SU-DHL-6 (cell line): ENCODE measurements around the gene KRTAP5-3.

Source experiments
- H2AFZ ChIP-seq: fragments of 200-600 bp; sonication (generic); 2 replicates; pipeline ENCODE4 v1.6.1; 2014; ENCODE audit warnings: low read depth, mild to moderate bottlenecking, moderate library complexity, mixed read lengths, antibody characterized with exemption, low read length; ENCODE audit not compliant: severe bottlenecking
- H3F3A ChIP-seq: fragments of 200-600 bp; shearing (Covaris generic); 2 replicates; pipeline ENCODE4 v1.6.0; 2016; ENCODE audit warnings: antibody characterized with exemption, mild to moderate bottlenecking; ENCODE audit not compliant: insufficient read depth
- H3K27ac ChIP-seq: fragments of 200-600 bp; sonication (generic); 2 replicates; pipeline ENCODE4 v1.5.1; 2016; ENCODE audit warnings: low read depth, mild to moderate bottlenecking, low read length, moderate library complexity, mixed read lengths
- H3K27me3 ChIP-seq: fragments of 200-600 bp; sonication (generic), shearing (Covaris generic); 2 replicates; pipeline ENCODE4 v1.6.0; 2014; ENCODE audit warnings: mild to moderate bottlenecking, low read length
- H3K36me3 ChIP-seq: fragments of 200-600 bp; sonication (generic); 2 replicates; pipeline ENCODE4 v1.6.1; 2014; ENCODE audit warnings: mild to moderate bottlenecking, low read length, mixed read lengths
- H3K4me2 ChIP-seq: fragments of 300-600, 200-600 bp; shearing (Covaris generic), sonication (generic); 2 replicates; pipeline ENCODE4 v1.6.0; 2014; ENCODE audit warnings: low read length, low read depth, mild to moderate bottlenecking; ENCODE audit not compliant: poor library complexity, severe bottlenecking
- H3K4me3 ChIP-seq: fragments of 200-600 bp; sonication (generic); 2 replicates; pipeline ENCODE4 v1.5.1; 2014; ENCODE audit warnings: antibody characterized with exemption, low read length, mild to moderate bottlenecking, mixed read lengths; ENCODE audit not compliant: insufficient read depth, poor library complexity, severe bottlenecking
- H3K79me2 ChIP-seq: fragments of 200-600 bp; sonication (generic); 2 replicates; pipeline ENCODE4 v1.6.1; 2014; ENCODE audit warnings: mild to moderate bottlenecking, low read length, moderate library complexity; ENCODE audit not compliant: insufficient read depth
- H3K9ac ChIP-seq: fragments of 200-600 bp; sonication (generic); 2 replicates; pipeline ENCODE4 v1.7.0; 2014; ENCODE audit warnings: mild to moderate bottlenecking, low read length
- H3K9me2 ChIP-seq: fragments of 200-600 bp; sonication (generic); replicated peaks from 2 replicates; pipeline ENCODE4 v1.6.1; 2014; ENCODE audit warnings: low read length; ENCODE audit not compliant: insufficient read depth
- H3K9me3 ChIP-seq: fragments of 200-600 bp; sonication (generic); 2 replicates; pipeline ENCODE4 v1.6.1; 2014; ENCODE audit warnings: low read length, mixed read lengths; ENCODE audit not compliant: insufficient read depth
- H4K20me1 ChIP-seq: fragments of 200-600 bp; sonication (generic); 2 replicates; pipeline ENCODE4 v1.6.1; 2014; ENCODE audit warnings: low read depth, mild to moderate bottlenecking, antibody characterized with exemption, low read length, moderate library complexity, mixed read lengths
- EZH2phosphoT487 ChIP-seq: fragments of 200-600 bp; sonication (generic), shearing (Covaris generic); conservative IDR thresholded peaks from 2 replicates; pipeline ENCODE4 v1.6.1; 2018; ENCODE audit warnings: mild to moderate bottlenecking, antibody characterized with exemption, low read length, moderate library complexity, mixed read lengths
- TF ChIP-seq, protein P1 (sequence below): fragments of 200-600 bp; sonication (generic); IDR thresholded peaks from one replicate; pipeline ENCODE4 v1.5.1; 2017; ENCODE audit warnings: antibody characterized with exemption, mild to moderate bottlenecking, low read length, moderate library complexity; ENCODE audit not compliant: insufficient read depth, poor library complexity, severe bottlenecking

KRTAP5-3 gene, protein sequence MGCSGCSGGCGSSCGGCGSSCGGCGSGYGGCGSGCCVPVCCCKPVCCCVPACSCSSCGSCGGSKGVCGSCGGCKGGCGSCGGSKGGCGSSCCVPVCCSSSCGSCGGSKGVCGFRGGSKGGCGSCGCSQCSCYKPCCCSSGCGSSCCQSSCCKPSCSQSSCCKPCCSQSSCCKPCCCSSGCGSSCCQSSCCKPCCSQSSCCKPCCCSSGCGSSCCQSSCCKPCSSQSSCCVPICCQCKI

DNA sequence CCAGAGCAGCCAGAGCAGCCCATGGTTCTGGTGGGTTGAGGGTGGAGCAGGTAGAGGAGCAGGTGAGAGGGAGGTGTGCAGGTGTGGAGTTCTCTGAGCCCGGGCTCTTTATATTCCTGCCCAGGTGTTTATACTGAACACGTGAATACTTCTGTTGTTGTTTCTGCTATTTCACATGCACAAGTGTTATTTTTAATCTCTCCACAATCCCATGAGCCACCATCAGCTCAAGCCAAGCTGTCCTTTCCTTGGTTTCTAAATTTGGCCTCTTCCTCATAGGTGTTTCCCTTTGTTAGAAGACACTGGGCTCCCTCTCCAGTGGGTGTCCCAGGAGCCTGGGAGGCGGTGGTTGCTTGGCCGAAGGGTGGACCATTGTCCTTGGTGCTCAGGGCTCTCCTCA, at the start of gene KRTAP5-3:
Gene KRTAP5-3 (minus strand): TSS at position 101 of the 400 bp plus-strand sequence. CDS start 78 bp downstream, at position 23.
- TF ChIP-seq, protein P1, sequence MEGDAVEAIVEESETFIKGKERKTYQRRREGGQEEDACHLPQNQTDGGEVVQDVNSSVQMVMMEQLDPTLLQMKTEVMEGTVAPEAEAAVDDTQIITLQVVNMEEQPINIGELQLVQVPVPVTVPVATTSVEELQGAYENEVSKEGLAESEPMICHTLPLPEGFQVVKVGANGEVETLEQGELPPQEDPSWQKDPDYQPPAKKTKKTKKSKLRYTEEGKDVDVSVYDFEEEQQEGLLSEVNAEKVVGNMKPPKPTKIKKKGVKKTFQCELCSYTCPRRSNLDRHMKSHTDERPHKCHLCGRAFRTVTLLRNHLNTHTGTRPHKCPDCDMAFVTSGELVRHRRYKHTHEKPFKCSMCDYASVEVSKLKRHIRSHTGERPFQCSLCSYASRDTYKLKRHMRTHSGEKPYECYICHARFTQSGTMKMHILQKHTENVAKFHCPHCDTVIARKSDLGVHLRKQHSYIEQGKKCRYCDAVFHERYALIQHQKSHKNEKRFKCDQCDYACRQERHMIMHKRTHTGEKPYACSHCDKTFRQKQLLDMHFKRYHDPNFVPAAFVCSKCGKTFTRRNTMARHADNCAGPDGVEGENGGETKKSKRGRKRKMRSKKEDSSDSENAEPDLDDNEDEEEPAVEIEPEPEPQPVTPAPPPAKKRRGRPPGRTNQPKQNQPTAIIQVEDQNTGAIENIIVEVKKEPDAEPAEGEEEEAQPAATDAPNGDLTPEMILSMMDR: no peak
- TF ChIP-seq EZH2phosphoT487: no peak
- Histone ChIP-seq H3K36me3 (no peaks in the 10 kb centered on the region), H4K20me1 (no peaks in the 10 kb centered on the region), H3K27ac (no peak within 1 kb of the TSS), H3K4me3 (no peak within 1 kb of the TSS), H3K4me2 (no peak within 1 kb of the TSS), H3K9me2 (no peaks in the 10 kb centered on the region), H3F3A (no peaks in the 10 kb centered on the region), H2AFZ (no peak within 1 kb of the TSS), H3K27me3 (no peaks in the 10 kb centered on the region), H3K9me3 (no peaks in the 10 kb centered on the region), H3K79me2 (no peaks in the 10 kb centered on the region), H3K9ac (no peak within 1 kb of the TSS)

DNA sequence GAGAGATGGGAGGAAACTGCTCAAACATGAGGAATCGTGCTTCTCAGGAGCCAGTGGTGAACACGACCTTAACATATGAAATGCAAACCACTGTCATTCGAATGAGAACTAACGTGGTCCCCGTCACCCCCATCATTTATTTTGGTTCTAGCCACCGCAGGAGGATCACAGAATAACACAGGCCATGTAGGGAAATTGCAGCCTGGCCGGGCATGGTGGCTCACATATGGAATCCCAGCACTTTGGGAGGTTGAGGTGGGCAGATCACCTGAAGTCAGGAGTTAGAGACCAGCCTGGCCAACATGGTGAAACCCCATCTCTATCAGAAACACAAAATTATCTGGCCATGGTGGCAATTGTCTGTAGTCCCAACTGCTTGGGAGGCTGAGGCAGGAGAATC, 48.4 kb upstream of the KRTAP5-3 start:
- Histone ChIP-seq H3F3A (no peaks in the 10 kb centered on the region), H3K27ac (no peak overlapping the region), H3K9ac (no peak overlapping the region), H3K4me3 (no peak overlapping the region), H3K79me2 (no peaks in the 10 kb centered on the region), H3K9me2 (no peaks in the 10 kb centered on the region), H3K9me3 (no peaks in the 10 kb centered on the region), H3K36me3 (no peaks in the 10 kb centered on the region), H2AFZ (no peak overlapping the region), H4K20me1 (no peaks in the 10 kb centered on the region), H3K27me3 (no peaks in the 10 kb centered on the region), H3K4me2 (no peak overlapping the region)
- TF ChIP-seq, protein P1: no peak
- TF ChIP-seq EZH2phosphoT487: no peak

DNA sequence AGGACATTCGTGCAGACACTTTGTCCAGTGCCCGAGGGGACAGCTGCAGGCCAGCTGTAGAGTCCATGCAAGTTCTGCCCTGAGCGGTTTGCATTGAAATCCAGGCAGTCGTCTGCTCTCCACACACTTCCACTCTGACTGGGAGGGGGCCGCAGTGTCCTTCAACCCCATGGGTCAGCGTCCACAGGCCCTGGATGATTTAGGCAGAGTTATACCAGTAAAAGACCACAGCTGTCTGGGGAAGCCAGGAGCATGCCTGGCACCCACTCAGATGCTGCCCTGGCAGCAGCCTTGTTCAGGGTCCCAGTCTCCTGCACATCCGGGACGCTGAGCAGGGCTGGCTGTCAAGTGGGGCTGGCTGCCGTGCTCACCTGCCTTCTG, 47.8 kb upstream of the KRTAP5-3 start:
- H3K36me3 ChIP-seq: no peaks in the 10 kb centered on the region
- no peaks in the 10 kb centered on the region for H3K27me3 ChIP-seq
- H4K20me1 ChIP-seq: no peaks in the 10 kb centered on the region
- TF ChIP-seq EZH2phosphoT487: no peak
- TF ChIP-seq, protein P1: no peak
- no peaks in the 10 kb centered on the region for H3K9me3 ChIP-seq
- no peaks in the 10 kb centered on the region for H3F3A ChIP-seq
- H3K4me2 ChIP-seq: no peak overlapping the region
- H3K4me3 ChIP-seq: no peak overlapping the region
- H3K79me2 ChIP-seq: no peaks in the 10 kb centered on the region
- H3K9ac ChIP-seq: no peak overlapping the region
- H2AFZ ChIP-seq: no peak overlapping the region
- no peak overlapping the region for H3K27ac ChIP-seq
- H3K9me2 ChIP-seq: no peaks in the 10 kb centered on the region
